SK-N-SH treated with all-trans-retinoic acid at 6 μM for 48 hours (cell line): ENCODE data around the gene ADAMTSL3.
A peak's percentile ranks its signal among the peaks of the same experiment; 100 is the strongest.

Experiments used
- ATAC-seq: fragments of 200-7000 bp; cut with Tn5 transposase; 3 replicates; pipeline ENCODE4 v1.9.1; 2020; ENCODE audit warnings: mild to moderate bottlenecking, moderate library complexity
- ARNTL ChIP-seq: fragments of 450-650 bp; formaldehyde crosslinking; IDR thresholded peaks from 2 replicates; pipeline ENCODE4 v1.5.0; 2020; ENCODE audit warnings: low read depth, mild to moderate bottlenecking, moderate library complexity, borderline replicate concordance
- CREB5 ChIP-seq: fragments of 250-450 bp; sonication (Bioruptor Pico); IDR thresholded peaks from 2 replicates; pipeline ENCODE4 v1.5.1; 2020; ENCODE audit warnings: low read depth, mild to moderate bottlenecking, moderate library complexity
- CSDC2 ChIP-seq: fragments of 250-450 bp; sonication (Bioruptor Pico); IDR thresholded peaks from 2 replicates; pipeline ENCODE4 v1.5.0; 2020; ENCODE audit warnings: mild to moderate bottlenecking, moderate library complexity
- CSRNP3 ChIP-seq: fragments of 250-450 bp; sonication (Bioruptor Pico); IDR thresholded peaks from 2 replicates; pipeline ENCODE4 v1.5.1; 2021; ENCODE audit warnings: mild to moderate bottlenecking, moderate library complexity
- ESRRG ChIP-seq: fragments of 250-450 bp; sonication (Bioruptor Pico); IDR thresholded peaks from 2 replicates; pipeline ENCODE4 v1.6.1; 2021; ENCODE audit warnings: mild to moderate bottlenecking
- GLIS3 ChIP-seq: fragments of 250-450 bp; sonication (Bioruptor Pico); IDR thresholded peaks from 2 replicates; pipeline ENCODE4 v1.5.0; 2020; ENCODE audit warnings: mild to moderate bottlenecking, moderate library complexity
- ISL1 ChIP-seq: fragments of 250-450 bp; sonication (Bioruptor Pico); IDR thresholded peaks from 2 replicates; pipeline ENCODE4 v2.1.2; 2022; ENCODE audit warnings: mild to moderate bottlenecking, moderate library complexity
- OSR1 ChIP-seq: fragments of 250-450 bp; sonication (Bioruptor Pico); IDR thresholded peaks from 2 replicates; pipeline ENCODE4 v1.8.0; 2022; ENCODE audit warnings: moderate library complexity, mild to moderate bottlenecking, inconsistent platforms
- PPARA ChIP-seq: fragments of 250-450 bp; sonication (Bioruptor Pico); IDR thresholded peaks from 2 replicates; pipeline ENCODE4 v1.5.0; 2020; ENCODE audit warnings: mild to moderate bottlenecking, borderline replicate concordance
- SNAI2 ChIP-seq: fragments of 250-450 bp; sonication (Bioruptor Pico); IDR thresholded peaks from 2 replicates; pipeline ENCODE4 v1.5.0; 2020; ENCODE audit warnings: mild to moderate bottlenecking, moderate library complexity
- TCF4 ChIP-seq: fragments of 250-450 bp; sonication (Bioruptor Pico); IDR thresholded peaks from 2 replicates; pipeline ENCODE4 v1.8.0; 2021; ENCODE audit warnings: mild to moderate bottlenecking, moderate library complexity, borderline replicate concordance
- TOX ChIP-seq: fragments of 250-450 bp; sonication (Bioruptor Pico); IDR thresholded peaks from 2 replicates; pipeline ENCODE4 v1.8.0; 2021; ENCODE audit warnings: mild to moderate bottlenecking, moderate library complexity, borderline replicate concordance
- ZC3H10 ChIP-seq: fragments of 250-450 bp; sonication (Bioruptor Pico); IDR thresholded peaks from 2 replicates; pipeline ENCODE4 v1.5.1; 2021; ENCODE audit warnings: mild to moderate bottlenecking, moderate library complexity
- ZFP3 ChIP-seq: fragments of 250-450 bp; sonication (Bioruptor Pico); IDR thresholded peaks from 2 replicates; pipeline ENCODE4 v1.5.0; 2020; ENCODE audit warnings: mild to moderate bottlenecking, moderate library complexity
- ZFP30 ChIP-seq: fragments of 450-650 bp; formaldehyde crosslinking; IDR thresholded peaks from 2 replicates; pipeline ENCODE4 v1.5.0; 2022; ENCODE audit warnings: mild to moderate bottlenecking, moderate library complexity
- ZNF565 ChIP-seq: fragments of 450-650 bp; formaldehyde crosslinking; conservative IDR thresholded peaks from 2 replicates; pipeline ENCODE4 v1.5.0; 2020; ENCODE audit warnings: low read depth, mild to moderate bottlenecking, moderate library complexity
- ZNF70 ChIP-seq: fragments of 450-650 bp; formaldehyde crosslinking; IDR thresholded peaks from 2 replicates; pipeline ENCODE4 v1.5.0; 2020; ENCODE audit warnings: mild to moderate bottlenecking, moderate library complexity
- TF ChIP-seq, protein P1 (sequence below): fragments of 250-450 bp; sonication (Bioruptor Pico); IDR thresholded peaks from 2 replicates; pipeline ENCODE4 v1.8.0; 2021; ENCODE audit warnings: low read depth, mild to moderate bottlenecking, moderate library complexity, borderline replicate concordance

Gene ADAMTSL3

DNA sequence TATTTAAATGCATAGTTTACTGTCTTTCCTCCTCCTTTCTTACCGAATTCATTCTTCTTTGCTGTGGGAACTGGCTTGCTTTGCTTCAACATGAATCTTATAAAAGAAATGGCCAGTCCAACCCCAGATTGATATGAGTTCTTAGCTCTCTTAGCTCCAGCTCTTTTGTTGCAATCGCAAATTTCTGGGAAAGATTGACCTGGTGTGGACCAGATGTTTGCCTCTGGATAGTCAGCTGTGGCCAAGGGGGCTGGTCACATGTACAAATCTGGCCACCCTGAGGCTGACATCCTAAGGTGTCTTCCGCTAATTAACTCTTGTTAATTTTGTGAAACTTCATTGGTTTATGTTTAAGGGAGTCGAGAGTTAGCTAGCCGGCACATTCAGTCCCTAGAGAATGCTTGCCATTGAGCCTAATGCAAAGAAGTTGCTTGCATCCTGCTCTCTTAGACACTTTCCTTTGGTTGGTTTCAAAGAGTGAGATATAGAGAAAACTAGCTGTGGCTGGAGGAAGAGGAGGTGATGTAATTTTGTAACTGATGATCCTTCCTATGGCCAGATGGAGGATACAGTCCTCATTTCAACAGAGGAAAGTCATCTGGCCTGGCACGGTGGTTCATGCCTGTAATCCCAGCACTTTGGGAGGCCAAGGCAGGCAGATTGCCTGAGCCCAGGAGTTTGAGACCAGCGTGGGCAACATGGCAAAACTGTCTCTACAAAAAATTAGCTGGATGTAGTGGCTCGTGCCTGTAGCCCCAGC is 162.4 kb downstream of the ADAMTSL3 start:
- ATAC-seq = no peak
- TF ChIP-seq OSR1 (CRISPR knock-in tag) (no peak), ZC3H10 (CRISPR knock-in tag) (no peak), TOX (CRISPR knock-in tag) (no peak), PPARA (CRISPR knock-in tag) (no peak), GLIS3 (CRISPR knock-in tag) (no peak), ZFP30 (no peak), ISL1 (no peak), ESRRG (CRISPR knock-in tag) (no peak), ARNTL (CRISPR knock-in tag) (no peak), TCF4 (no peak)
- TF ChIP-seq, protein P1, sequence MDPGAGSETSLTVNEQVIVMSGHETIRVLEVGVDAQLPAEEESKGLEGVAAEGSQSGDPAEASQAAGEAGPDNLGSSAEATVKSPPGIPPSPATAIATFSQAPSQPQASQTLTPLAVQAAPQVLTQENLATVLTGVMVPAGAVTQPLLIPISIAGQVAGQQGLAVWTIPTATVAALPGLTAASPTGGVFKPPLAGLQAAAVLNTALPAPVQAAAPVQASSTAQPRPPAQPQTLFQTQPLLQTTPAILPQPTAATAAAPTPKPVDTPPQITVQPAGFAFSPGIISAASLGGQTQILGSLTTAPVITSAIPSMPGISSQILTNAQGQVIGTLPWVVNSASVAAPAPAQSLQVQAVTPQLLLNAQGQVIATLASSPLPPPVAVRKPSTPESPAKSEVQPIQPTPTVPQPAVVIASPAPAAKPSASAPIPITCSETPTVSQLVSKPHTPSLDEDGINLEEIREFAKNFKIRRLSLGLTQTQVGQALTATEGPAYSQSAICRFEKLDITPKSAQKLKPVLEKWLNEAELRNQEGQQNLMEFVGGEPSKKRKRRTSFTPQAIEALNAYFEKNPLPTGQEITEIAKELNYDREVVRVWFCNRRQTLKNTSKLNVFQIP (CRISPR knock-in tag) = no peak

- TF ChIP-seq ZC3H10 (CRISPR knock-in tag) (no peak), ISL1 (no peak), CSDC2 (CRISPR knock-in tag) (no peak)
- no peak for ATAC-seq
These were observed 164.7 kb downstream of the ADAMTSL3 start for GRCh38 chr15:83818591-83818990.

GRCh38 chr15:83830381-83830780 is 176.5 kb downstream of the ADAMTSL3 start:
- TF ChIP-seq CSRNP3 = no peak
- no peak for TF ChIP-seq ZNF565 (CRISPR knock-in tag)
- TF ChIP-seq PPARA (CRISPR knock-in tag) = no peak
- TF ChIP-seq SNAI2 = no peak
- TF ChIP-seq ESRRG (CRISPR knock-in tag) = no peak
- TF ChIP-seq GLIS3 (CRISPR knock-in tag) = no peak
- TF ChIP-seq OSR1 (CRISPR knock-in tag) = no peak
- ATAC-seq = no peak

- ATAC-seq = no peak
- TF ChIP-seq, protein P1 (CRISPR knock-in tag) = no peak
- no peak for TF ChIP-seq SNAI2
- TF ChIP-seq ZFP3 (CRISPR knock-in tag) = no peak
- TF ChIP-seq OSR1 (CRISPR knock-in tag) = no peak
These were observed 179.6 kb downstream of the ADAMTSL3 start for GRCh38 chr15:83833569-83833968.

DNA sequence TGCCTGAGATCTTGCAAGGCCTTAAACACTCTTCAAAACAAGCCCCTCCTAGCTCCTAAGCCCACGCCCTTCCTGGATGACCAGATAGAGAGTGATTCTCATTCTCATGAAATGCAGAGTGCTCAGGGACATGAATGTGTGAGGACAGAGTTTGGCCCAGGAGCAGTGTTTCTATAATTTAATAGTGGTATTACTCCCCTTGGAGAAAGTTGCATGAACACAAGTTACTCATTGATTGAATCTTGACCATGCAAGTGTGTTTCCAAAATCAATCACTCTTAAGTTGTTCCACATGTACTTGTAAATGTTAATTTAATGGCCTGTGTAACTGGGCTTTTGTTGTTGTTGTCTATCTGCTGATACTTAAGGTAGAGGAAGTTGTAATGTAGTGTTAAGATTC is 181.6 kb downstream of the ADAMTSL3 start:
- no peak for ATAC-seq
- no peak for TF ChIP-seq CREB5 (CRISPR knock-in tag)

GRCh38 chr15:83837945-83838571 is 184.1 kb downstream of the ADAMTSL3 start:
- ATAC-seq = peak; percentile 85
- no peak for TF ChIP-seq ZC3H10 (CRISPR knock-in tag)
- TF ChIP-seq ZNF70 (CRISPR knock-in tag) = 0 out of 2 replicates have a peak, but pooled peaks have one; percentile 13
